HCT116 (cell line): ENCODE results near the gene NDUFV3. TPM values are rescaled to one million over a fixed set of nuclear protein-coding genes. Genes with fewer than 3 reads are reported as not detected.

ENCODE experiments used
- ATAC-seq: fragments of 200-7000 bp; cut with Tn5 transposase; 2 replicates; pipeline ENCODE4 v1.9.1; 2020; ENCODE audit warnings: mild to moderate bottlenecking, moderate library complexity
- BruUV-seq: library from RNA; stranded (reverse); fragments of 400-500 nt; replicated peaks from 2 replicates; lab custom pipeline; 2021; lab: Mats Ljungman, UMichigan
- CTCF ChIA-PET: fragments of 300-600 bp; sonication (Branson Sonifier 250); formaldehyde crosslinking; loops from one replicate; lab custom pipeline; 2021; ENCODE audit warnings: antibody characterized with exemption; lab: Charles Lee
- POLR2A ChIA-PET: fragments of 300-600, 350-600 bp; sonication (Branson Sonifier 250); formaldehyde crosslinking; loops from one replicate; lab custom pipeline; 2021; ENCODE audit warnings: antibody characterized with exemption; lab: Charles Lee
- RAD21 ChIA-PET, 2 experiments: fragments of 300-600 bp; sonication (Branson Sonifier 250); formaldehyde crosslinking; loops; one replicate each; lab custom pipeline; 2023; ENCODE audit warnings: low total read pairs in 2 of 2; ENCODE audit not compliant: uncharacterized antibody in 2 of 2, unreplicated experiment in 2 of 2, low non-redundant PET in 1 of 2; lab: Charles Lee
- DNase-seq: peaks from one replicate; pipeline ENCODE4 v3.0.0-alpha.2; 2010; ENCODE audit warnings: low read depth, low spot score
- H2AFZ ChIP-seq: fragments of 200-600 bp; shearing (Covaris generic), sonication (generic); 2 replicates; pipeline ENCODE4 v1.6.1; 2017; ENCODE audit warnings: low read depth, mixed run types, mixed read lengths, antibody characterized with exemption, low read length; ENCODE audit not compliant: poor library complexity, severe bottlenecking
- H3K27ac ChIP-seq: 2 replicates; pipeline ENCODE4 v1.5.1; 2012; ENCODE audit warnings: low read depth, low read length
- H3K27me3 ChIP-seq: fragments of 200-600 bp; sonication (generic); 2 replicates; pipeline ENCODE4 v1.6.1; 2016; ENCODE audit warnings: mixed run types, low read length, mixed read lengths; ENCODE audit not compliant: insufficient read depth
- H3K36me3 ChIP-seq, 2 experiments: fragments of 200-500 bp in 1 of 2; fragments of 200-600 bp in 1 of 2; sonication (Bioruptor generic) in 1 of 2; sonication (generic) in 1 of 2; 2 replicates each; pipeline versions ENCODE4 v1.5.1 to v1.6.1; 2014 to 2016; ENCODE audit warnings: low read length in 2 of 2, inconsistent platforms in 1 of 2, mixed read lengths in 1 of 2, mixed run types in 1 of 2; ENCODE audit not compliant: insufficient read depth in 2 of 2, control insufficient read depth in 1 of 2
- H3K4me1 ChIP-seq, 2 experiments: fragments of 200-600 bp in 1 of 2; sonication (generic) in 1 of 2; 2 replicates each; pipeline versions ENCODE4 v1.5.1 to v1.6.1; 2012 to 2017; ENCODE audit warnings: low read length in 2 of 2, inconsistent platforms in 1 of 2, mild to moderate bottlenecking in 1 of 2, mixed read lengths in 1 of 2, mixed run types in 1 of 2, moderate library complexity in 1 of 2; ENCODE audit not compliant: insufficient read depth in 2 of 2, control insufficient read depth in 1 of 2
- H3K4me2 ChIP-seq: fragments of 200-600 bp; sonication (generic); 2 replicates; pipeline ENCODE4 v1.6.1; 2017; ENCODE audit warnings: mixed run types, low read length, mixed read lengths
- H3K4me3 ChIP-seq, 2 experiments: fragments of 200-600 bp in 1 of 2; sonication (generic) in 1 of 2; replicated peaks in 1 of 2; 2 replicates each; pipeline ENCODE4 v1.5.1; 2011 to 2016; ENCODE audit warnings: low read length in 2 of 2, control low read depth in 1 of 2, low read depth in 1 of 2, mild to moderate bottlenecking in 1 of 2, mixed read lengths in 1 of 2, mixed run types in 1 of 2
- H3K79me2 ChIP-seq: fragments of 200-600 bp; sonication (generic); 2 replicates; pipeline ENCODE4 v1.6.1; 2017; ENCODE audit warnings: mild to moderate bottlenecking, mixed run types, low read length, moderate library complexity, mixed read lengths; ENCODE audit not compliant: insufficient read depth
- H3K9ac ChIP-seq: fragments of 200-600 bp; sonication (generic); 2 replicates; pipeline ENCODE4 v1.6.1; 2016; ENCODE audit warnings: low read length, mixed read lengths
- H3K9me2 ChIP-seq: fragments of 200-600 bp; sonication (generic), shearing (Covaris generic); 2 replicates; pipeline ENCODE4 v1.6.1; 2017; ENCODE audit warnings: mixed run types, mild to moderate bottlenecking, moderate library complexity; ENCODE audit not compliant: insufficient read depth
- H3K9me3 ChIP-seq, 2 experiments: fragments of 200-500 bp in 1 of 2; fragments of 200-600 bp in 1 of 2; sonication (Bioruptor generic) in 1 of 2; sonication (generic) in 1 of 2; 2 replicates each; pipeline ENCODE4 v1.6.1; 2014 to 2017; ENCODE audit warnings: low read length in 2 of 2, mixed read lengths in 2 of 2, inconsistent platforms in 1 of 2, low read depth in 1 of 2, mild to moderate bottlenecking in 1 of 2, mixed run types in 1 of 2, moderate library complexity in 1 of 2; ENCODE audit not compliant: control insufficient read depth in 1 of 2, insufficient read depth in 1 of 2
- H4K20me1 ChIP-seq: fragments of 200-600 bp; sonication (generic), shearing (Covaris generic); 2 replicates; pipeline ENCODE4 v1.6.1; 2017; ENCODE audit warnings: mixed run types, mild to moderate bottlenecking, moderate library complexity; ENCODE audit not compliant: insufficient read depth
- EZH2 ChIP-seq: fragments of 200-600 bp; sonication (generic); IDR thresholded peaks from 2 replicates; pipeline ENCODE4 v1.6.1; 2017; ENCODE audit warnings: antibody characterized with exemption, mixed run types
- JUND ChIP-seq: IDR thresholded peaks from 2 replicates; pipeline ENCODE4 v1.6.1; 2012
- POLR2A ChIP-seq: IDR thresholded peaks from 2 replicates; pipeline ENCODE4 v1.7.0; 2011; ENCODE audit warnings: borderline replicate concordance; ENCODE audit not compliant: insufficient read depth, insufficient read length; ENCODE audit errors: extremely low read depth
- RAD21 ChIP-seq: IDR thresholded peaks from 2 replicates; pipeline ENCODE4 v1.6.1; 2012; ENCODE audit warnings: low read depth, mild to moderate bottlenecking
- YY1 ChIP-seq: IDR thresholded peaks from 2 replicates; pipeline ENCODE4 v1.6.1; 2011; ENCODE audit warnings: low read length, low read depth, moderate library complexity, mild to moderate bottlenecking; ENCODE audit not compliant: insufficient replicate concordance; ENCODE audit errors: extremely low read depth
- ZBTB33 ChIP-seq: IDR thresholded peaks from 2 replicates; pipeline ENCODE4 v1.6.1; 2011; ENCODE audit warnings: mild to moderate bottlenecking, low read length, moderate library complexity; ENCODE audit not compliant: insufficient replicate concordance; ENCODE audit errors: extremely low read depth
- ZFX ChIP-seq: fragments of 450-650 bp; IDR thresholded peaks from 2 replicates; pipeline ENCODE4 v1.6.1; 2017
- intact Hi-C: fragments of 100-400 bp; cut with micrococcal nuclease; formaldehyde crosslinking; loops from 2 replicates; pipeline ENCODE4 v1.10.0; 2022
- total RNA-seq: library from RNA; stranded (reverse); gene quantifications from one replicate; pipeline ENCODE4 v1.2.1, GENCODE V29; 2021; ENCODE audit not compliant: unreplicated experiment
- TF ChIP-seq, protein P1 (sequence below): IDR thresholded peaks from 2 replicates; pipeline ENCODE4 v1.6.1; 2012; ENCODE audit warnings: low read depth

Gene NDUFV3
- total RNA-seq, 1 experiment from 2014 or later: 35.2 TPM

DNA sequence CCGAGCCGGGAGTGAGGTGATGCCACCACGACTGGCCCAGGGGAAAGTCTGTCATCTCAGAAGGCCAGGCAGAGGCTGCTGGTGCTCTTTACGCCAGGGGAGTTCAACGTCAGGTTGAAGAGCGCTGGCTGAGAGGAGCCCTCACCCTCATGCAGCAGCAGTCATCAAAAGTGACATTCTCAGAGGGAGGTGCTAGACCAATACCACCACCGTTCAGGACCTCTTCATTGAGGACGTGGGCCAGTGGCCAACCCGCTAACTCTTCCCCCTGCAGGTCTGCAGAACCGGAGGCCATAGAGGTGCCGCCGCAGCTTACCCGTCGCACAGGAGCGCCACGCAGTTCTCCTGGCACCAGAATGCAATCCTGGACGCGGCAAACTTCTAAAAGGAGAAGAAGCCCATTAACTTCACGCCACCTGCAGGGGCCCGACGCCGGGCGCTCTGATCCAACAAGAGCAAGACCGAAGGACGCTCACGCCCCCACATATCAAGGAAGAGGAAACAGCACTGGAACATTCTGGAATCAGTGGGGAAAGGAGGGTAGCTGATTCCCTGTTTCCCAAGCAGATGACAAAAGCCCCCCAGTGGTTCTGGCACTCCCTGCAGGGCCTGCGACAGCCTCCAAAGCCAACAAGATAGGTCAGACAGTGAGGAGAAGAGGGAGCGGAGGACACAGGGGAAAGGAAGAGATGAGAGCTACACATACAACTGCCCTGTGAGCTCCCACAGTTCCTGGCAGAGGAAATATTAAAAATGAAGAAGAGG is 38.7 kb upstream of the NDUFV3 start:
- intact Hi-C loops: no loop called here

More for the DNA sequence above, 38.7 kb upstream of the NDUFV3 start:
- ATAC-seq (no peak), DNase-seq (no peak)
- Histone ChIP-seq H3K27me3 (no peaks in the 10 kb centered on the region), H3K4me2 (no peak overlapping the region), H3K9me3 (no peaks in the 10 kb centered on the region), H4K20me1 (peaks cover 3% of the 10 kb centered on the region; the same call in 1 of the 2 replicates), H2AFZ (no peak overlapping the region), H3K79me2 (peaks cover 97% of the 10 kb centered on the region), H3K36me3 (peaks cover 51 to 68% of the 10 kb centered on the region in 2 experiments), H3K9me2 (no peaks in the 10 kb centered on the region), H3K9ac (no peak overlapping the region), H3K27ac (no peak overlapping the region), H3K4me1 (no peaks in the 10 kb centered on the region), H3K4me3 (no peak overlapping the region)
- ChIA-PET POLR2A (no interaction called here), CTCF (no interaction called here), RAD21 (no interaction called here)
- no TSS peak for BruUV-seq
- TF ChIP-seq POLR2A: no peak
- no peak for TF ChIP-seq JUND
- TF ChIP-seq ZFX: no peak
- TF ChIP-seq, protein P1, sequence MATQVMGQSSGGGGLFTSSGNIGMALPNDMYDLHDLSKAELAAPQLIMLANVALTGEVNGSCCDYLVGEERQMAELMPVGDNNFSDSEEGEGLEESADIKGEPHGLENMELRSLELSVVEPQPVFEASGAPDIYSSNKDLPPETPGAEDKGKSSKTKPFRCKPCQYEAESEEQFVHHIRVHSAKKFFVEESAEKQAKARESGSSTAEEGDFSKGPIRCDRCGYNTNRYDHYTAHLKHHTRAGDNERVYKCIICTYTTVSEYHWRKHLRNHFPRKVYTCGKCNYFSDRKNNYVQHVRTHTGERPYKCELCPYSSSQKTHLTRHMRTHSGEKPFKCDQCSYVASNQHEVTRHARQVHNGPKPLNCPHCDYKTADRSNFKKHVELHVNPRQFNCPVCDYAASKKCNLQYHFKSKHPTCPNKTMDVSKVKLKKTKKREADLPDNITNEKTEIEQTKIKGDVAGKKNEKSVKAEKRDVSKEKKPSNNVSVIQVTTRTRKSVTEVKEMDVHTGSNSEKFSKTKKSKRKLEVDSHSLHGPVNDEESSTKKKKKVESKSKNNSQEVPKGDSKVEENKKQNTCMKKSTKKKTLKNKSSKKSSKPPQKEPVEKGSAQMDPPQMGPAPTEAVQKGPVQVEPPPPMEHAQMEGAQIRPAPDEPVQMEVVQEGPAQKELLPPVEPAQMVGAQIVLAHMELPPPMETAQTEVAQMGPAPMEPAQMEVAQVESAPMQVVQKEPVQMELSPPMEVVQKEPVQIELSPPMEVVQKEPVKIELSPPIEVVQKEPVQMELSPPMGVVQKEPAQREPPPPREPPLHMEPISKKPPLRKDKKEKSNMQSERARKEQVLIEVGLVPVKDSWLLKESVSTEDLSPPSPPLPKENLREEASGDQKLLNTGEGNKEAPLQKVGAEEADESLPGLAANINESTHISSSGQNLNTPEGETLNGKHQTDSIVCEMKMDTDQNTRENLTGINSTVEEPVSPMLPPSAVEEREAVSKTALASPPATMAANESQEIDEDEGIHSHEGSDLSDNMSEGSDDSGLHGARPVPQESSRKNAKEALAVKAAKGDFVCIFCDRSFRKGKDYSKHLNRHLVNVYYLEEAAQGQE: no peak
- TF ChIP-seq EZH2: no peak
- no peak for TF ChIP-seq YY1
- no peak for TF ChIP-seq ZBTB33
- TF ChIP-seq RAD21: no peak
